Panc1 (cell line): ENCODE data around the gene PEX1. TPM values are rescaled to one million over a fixed set of nuclear protein-coding genes. Genes with fewer than 3 reads are reported as not detected.
"Not testable (repeated sequence)": the region's sequence is repeated elsewhere in the genome, so short reads cannot be mapped to it uniquely, and the experiment has no call there.

Experiments
- ATAC-seq: fragments of 200-7000 bp; cut with Tn5 transposase; 2 replicates; pipeline ENCODE4 v1.9.1; 2020; ENCODE audit warnings: mild to moderate bottlenecking, moderate library complexity
- BruUV-seq: library from RNA; stranded (reverse); fragments of 400-500 nt; replicated peaks from 2 replicates; lab custom pipeline; 2021; lab: Mats Ljungman, UMichigan
- CTCF ChIA-PET: fragments of 300-600 bp; sonication (Branson Sonifier 250); formaldehyde crosslinking; loops from one replicate; lab custom pipeline; 2022; ENCODE audit warnings: antibody characterized with exemption; lab: Charles Lee
- POLR2A ChIA-PET: fragments of 300-600 bp; sonication (Branson Sonifier 250); formaldehyde crosslinking; loops from one replicate; lab custom pipeline; 2022; ENCODE audit warnings: antibody characterized with exemption; lab: Charles Lee
- DNase-seq: peaks from one replicate; pipeline ENCODE4 v3.0.0-alpha.2; 2010; ENCODE audit warnings: low read depth, low spot score
- H3K27ac ChIP-seq: 2 replicates; pipeline ENCODE4 v1.5.1; 2011; ENCODE audit warnings: mild to moderate bottlenecking, low read length, inconsistent platforms
- H3K27me3 ChIP-seq: fragments of 200-500 bp; sonication (Bioruptor generic); 2 replicates; pipeline ENCODE4 v1.6.0; 2014; ENCODE audit warnings: low read length, inconsistent platforms; ENCODE audit not compliant: control insufficient read depth, insufficient read depth
- H3K36me3 ChIP-seq: fragments of 200-500 bp; sonication (Bioruptor generic); 2 replicates; pipeline ENCODE4 v1.5.1; 2014; ENCODE audit warnings: inconsistent platforms, mild to moderate bottlenecking, low read length, moderate library complexity; ENCODE audit not compliant: control insufficient read depth, insufficient read depth
- H3K4me1 ChIP-seq: 2 replicates; pipeline ENCODE4 v1.5.1; 2011; ENCODE audit warnings: inconsistent platforms, mild to moderate bottlenecking, low read length, moderate library complexity; ENCODE audit not compliant: control insufficient read depth, insufficient read depth
- H3K4me3 ChIP-seq, 2 experiments: 2 replicates each; pipeline ENCODE4 v1.5.1; 2011 to 2012; ENCODE audit warnings: low read depth in 2 of 2, low read length in 2 of 2, mild to moderate bottlenecking in 2 of 2, inconsistent platforms in 1 of 2, moderate library complexity in 1 of 2
- H3K9me3 ChIP-seq: fragments of 200-500 bp; sonication (Bioruptor generic); 2 replicates; pipeline ENCODE4 v1.5.1; 2014; ENCODE audit warnings: low read depth, mild to moderate bottlenecking, inconsistent platforms, low read length, moderate library complexity; ENCODE audit not compliant: control insufficient read depth, insufficient read depth
- CTCF ChIP-seq: fragments of 450-650 bp; IDR thresholded peaks from 2 replicates; pipeline ENCODE4 v1.5.1; 2017; ENCODE audit warnings: mild to moderate bottlenecking
- POLR2AphosphoS5 ChIP-seq: IDR thresholded peaks from 2 replicates; pipeline ENCODE4 v1.6.1; 2012; ENCODE audit warnings: mild to moderate bottlenecking, low read depth, low read length, moderate library complexity
- REST ChIP-seq, 2 experiments: IDR thresholded peaks; 2 replicates each; pipeline ENCODE4 v1.6.1; 2011 to 2012; ENCODE audit warnings: low read depth in 2 of 2, control low read depth in 1 of 2, low read length in 1 of 2, mild to moderate bottlenecking in 1 of 2, moderate library complexity in 1 of 2; ENCODE audit not compliant: insufficient read depth in 1 of 2
- SIN3A ChIP-seq: IDR thresholded peaks from 2 replicates; pipeline ENCODE4 v1.6.1; 2012; ENCODE audit warnings: low read depth, mild to moderate bottlenecking, low read length, moderate library complexity, borderline replicate concordance; ENCODE audit not compliant: insufficient read depth
- TCF7L2 ChIP-seq: IDR thresholded peaks from 2 replicates; pipeline ENCODE4 v1.6.1; 2011; ENCODE audit warnings: mild to moderate bottlenecking, low read depth, low read length, inconsistent platforms
- in situ Hi-C: cut with HindIII; loops from 2 replicates; pipeline ENCODE4 v1.10.0; 2016; ENCODE audit warnings: low sequenced_read_pairs, low pct_unique_long_range_greater_than_20kb
- intact Hi-C: fragments of 100-400 bp; cut with micrococcal nuclease; formaldehyde crosslinking; loops from one replicate; pipeline ENCODE4 v1.10.0; 2022; ENCODE audit not compliant: unreplicated experiment
- total RNA-seq: library from RNA; stranded (reverse); gene quantifications from one replicate; pipeline ENCODE4 v1.2.1, GENCODE V29; 2021; ENCODE audit not compliant: unreplicated experiment

PEX1 gene
- total RNA-seq, 1 experiment from 2014 or later = 13.9 TPM

GRCh38 chr7:92478711-92479110 lies 49.6 kb downstream of the PEX1 start:
- no peak overlapping the region for H3K27ac ChIP-seq
- in situ Hi-C loops (no loop called here), intact Hi-C loops (no loop called here)
- ChIA-PET POLR2A (no interaction called here), CTCF (no interaction called here)
- DNase-seq (no peak), ATAC-seq (no peak)
- no TSS peak for BruUV-seq
- H3K27me3 ChIP-seq = no peaks in the 10 kb centered on the region
- no peaks in the 10 kb centered on the region for H3K9me3 ChIP-seq
- H3K4me3 ChIP-seq = no peak overlapping the region
- no peaks in the 10 kb centered on the region for H3K4me1 ChIP-seq
- TF ChIP-seq CTCF (no peak), TCF7L2 (no peak)
- no peaks in the 10 kb centered on the region for H3K36me3 ChIP-seq

GRCh38 chr7:92478095-92478494 lies 50.2 kb downstream of the PEX1 start:
- no peaks in the 10 kb centered on the region for H3K4me1 ChIP-seq
- in situ Hi-C loops (no loop called here), intact Hi-C loops (no loop called here)
- ChIA-PET POLR2A (no interaction called here), CTCF (no interaction called here)
- no peaks in the 10 kb centered on the region for H3K27me3 ChIP-seq
- H3K9me3 ChIP-seq = no peaks in the 10 kb centered on the region
- ATAC-seq = no peak
- no peak for DNase-seq
- BruUV-seq = no TSS peak
- TF ChIP-seq REST (IDR thresholded peaks at IDR 0.05; ENCODE audit: insufficient read depth in 1 of 2, low read depth in 2 of 2, low read length in 1 of 2) = no peak
- TF ChIP-seq CTCF = no peak
- TF ChIP-seq TCF7L2 = no peak
- no peak for TF ChIP-seq SIN3A
- no peak for TF ChIP-seq POLR2AphosphoS5
- no peak overlapping the region for H3K4me3 ChIP-seq
- no peaks in the 10 kb centered on the region for H3K36me3 ChIP-seq
- H3K27ac ChIP-seq = no peak overlapping the region

- H3K4me1 ChIP-seq, H3K36me3 ChIP-seq, in situ Hi-C loops, CTCF ChIA-PET, POLR2A ChIA-PET, H3K27me3 ChIP-seq, ATAC-seq, H3K4me3 ChIP-seq, H3K27ac ChIP-seq, DNase-seq, BruUV-seq, intact Hi-C loops, H3K9me3 ChIP-seq: not testable (repeated sequence)
Observed at GRCh38 chr7:92477681-92478080, 50.6 kb downstream of the PEX1 start, which contains the start of gene ERVW-1. TSS of gene ERVW-1 (minus strand) at chr7:92477946. CDS start at chr7:92470381, 7,565 bp downstream.

GRCh38 chr7:92475851-92476590 lies 52.3 kb downstream of the PEX1 start:
- H3K4me3 ChIP-seq, H3K36me3 ChIP-seq, intact Hi-C loops, DNase-seq, ATAC-seq, H3K27ac ChIP-seq, POLR2A ChIA-PET, H3K4me1 ChIP-seq, in situ Hi-C loops, H3K27me3 ChIP-seq, BruUV-seq, H3K9me3 ChIP-seq, CTCF ChIA-PET: not testable (repeated sequence)
